Measurements from ENCODE around the gene TRO. TPM values are rescaled to one million over a fixed set of nuclear protein-coding genes. Genes with fewer than 3 reads are reported as not detected.

Gene TRO
- total and polyA plus RNA-seq, 9 of the 15 experiments (the other 6 are each of a cell fraction or from before 2014, with no cell fraction given), result 0.18 to 1.7 (median 0.41) TPM

- DNase-seq (ENCODE audit: extremely low read depth in 1 of 4, low spot score in 3 of 4) (no peak), FAIRE-seq (no peak), ATAC-seq (no peak)
- in situ Hi-C loops (cut with MboI), result no loop called here
- no peaks in the 10 kb centered on the region for H3K9me3 ChIP-seq (replicated peaks; ENCODE audit: control insufficient read depth, insufficient read depth, low read depth, low read length)
- CTCF ChIA-PET (ENCODE audit: low intra/inter-chr PET ratio), result no interaction called here
- no peaks in the 10 kb centered on the region for H3K4me1 ChIP-seq (replicated peaks in 1 of 2; ENCODE audit: control insufficient read depth in 2 of 2, insufficient read depth in 2 of 2, low read length in 2 of 2)
- no peaks in the 10 kb centered on the region for H3K9me1 ChIP-seq (ENCODE audit: control insufficient read depth, insufficient read depth, low read length)
- no TSS peak for BruUV-seq (replicated peaks)
- no peaks in the 10 kb centered on the region for H3K79me2 ChIP-seq (ENCODE audit: control insufficient read depth, insufficient read depth, low read length)
- no peaks in the 10 kb centered on the region for H3K36me3 ChIP-seq (ENCODE audit: control insufficient read depth, insufficient read depth, low read length)
- WGBS (ENCODE audit: insufficient coverage, low coverage, missing lambda C conversion rate), result 0% methylated on average over 2 of the region's 2 CpGs
- no peak overlapping the region for H2AFZ ChIP-seq (ENCODE audit: low read depth, low read length)
- no peaks in the 10 kb centered on the region; a peak in 2 of 5 replicates for H3K27me3 ChIP-seq (ENCODE audit: control insufficient read depth in 2 of 2, insufficient read depth in 2 of 2, low read length in 2 of 2)
- no peak overlapping the region for H3K4me2 ChIP-seq (ENCODE audit: insufficient read depth, low read length)
- H3K27ac ChIP-seq (ENCODE audit: extremely low read depth, low read depth, low read length), result no peak overlapping the region
- intact Hi-C loops (cut with micrococcal nuclease), result no loop called here
- H4K20me1 ChIP-seq (replicated peaks; ENCODE audit: control insufficient read depth, insufficient read depth, low read length), result no peaks in the 10 kb centered on the region
- POLR2A ChIA-PET, result no interaction called here
- TF ChIP-seq JUND (IDR thresholded peaks at IDR 0.05; ENCODE audit: borderline replicate concordance, low read depth, low read length) (no peak), JUND (tag; IDR thresholded peaks at IDR 0.05; ENCODE audit: borderline replicate concordance, low read depth, low read length) (no peak), ZBTB33 (CRISPR knock-in tag; IDR thresholded peaks at IDR 0.05) (no peak), ARID2 (IDR thresholded peaks at IDR 0.05) (no peak), MED1 (CRISPR knock-in tag; IDR thresholded peaks at IDR 0.05; ENCODE audit: borderline replicate concordance) (no peak), E2F4 (CRISPR knock-in tag; IDR thresholded peaks at IDR 0.05; ENCODE audit: low read depth) (no peak), ZNF124 (CRISPR knock-in tag; IDR thresholded peaks at IDR 0.05) (no peak), MEF2D (tag; conservative IDR thresholded peaks at IDR 0.05; ENCODE audit: low read depth) (no peak), RBM17 (IDR thresholded peaks at IDR 0.05; ENCODE audit: borderline replicate concordance, low read depth, low read length) (no peak), SREBF1 (IDR thresholded peaks at IDR 0.05; ENCODE audit: borderline replicate concordance, low read depth, low read length) (no peak)
- H3K9ac ChIP-seq (ENCODE audit: insufficient read depth in 1 of 2, low read depth in 2 of 2, low read length in 2 of 2), result no peak overlapping the region
- no peak overlapping the region for H3K4me3 ChIP-seq
Observed at GRCh38 chrX:54931107-54931506, 10.5 kb downstream of the TRO start.

All from K562 (cell line).